ENCODE measurements around the gene CD34.

Gene CD34

GRCh38 chr1:207903053-207903452 lies 7.9 kb downstream of the CD34 start:
- H3K4me3 ChIP-seq (ENCODE audit: low read depth, low read length) = no peak overlapping the region
- DNase-seq (ENCODE audit: low read depth, low spot score) = no peak
- in situ Hi-C loops (cut with HindIII; ENCODE audit: low sequenced_read_pairs) = no loop called here
- TF ChIP-seq CTCF (IDR thresholded peaks at IDR 0.05; ENCODE audit: low read depth, low read length) = no peak

- H3K4me3 ChIP-seq (ENCODE audit: low read depth, low read length) = no peak overlapping the region
- DNase-seq (ENCODE audit: low read depth, low spot score) = no peak
- no peak for TF ChIP-seq CTCF (IDR thresholded peaks at IDR 0.05; ENCODE audit: low read depth, low read length)
- in situ Hi-C loops (cut with HindIII; ENCODE audit: low sequenced_read_pairs) = no loop called here
Observed at GRCh38 chr1:207902566-207902965, 8.4 kb downstream of the CD34 start.

GRCh38 chr1:207901041-207901653 lies 9.8 kb downstream of the CD34 start:
- in situ Hi-C loops (cut with HindIII; ENCODE audit: low sequenced_read_pairs) = no loop called here
- TF ChIP-seq CTCF (IDR thresholded peaks at IDR 0.05; ENCODE audit: low read depth, low read length) = no peak
- DNase-seq (ENCODE audit: low read depth, low spot score) = no peak
- H3K4me3 ChIP-seq (ENCODE audit: low read depth, low read length) = no peak overlapping the region

GRCh38 chr1:207898836-207899235 lies 12.1 kb downstream of the CD34 start:
- TF ChIP-seq CTCF (IDR thresholded peaks at IDR 0.05; ENCODE audit: low read depth, low read length) = no peak
- DNase-seq (ENCODE audit: low read depth, low spot score) = no peak
- no peak overlapping the region for H3K4me3 ChIP-seq (ENCODE audit: low read depth, low read length)
- in situ Hi-C loops (cut with HindIII; ENCODE audit: low sequenced_read_pairs) = no loop called here

- TF ChIP-seq CTCF (IDR thresholded peaks at IDR 0.05; ENCODE audit: low read depth, low read length) = no peak
- no peak overlapping the region for H3K4me3 ChIP-seq (ENCODE audit: low read depth, low read length)
- in situ Hi-C loops (cut with HindIII; ENCODE audit: low sequenced_read_pairs) = no loop called here
- DNase-seq (ENCODE audit: low read depth, low spot score) = no peak
Observed at GRCh38 chr1:207898260-207898659, 12.7 kb downstream of the CD34 start.

GRCh38 chr1:207897188-207897587 lies 13.7 kb downstream of the CD34 start:
- DNase-seq (ENCODE audit: low read depth, low spot score) = peak; percentile 18
- peak; percentile 25 for TF ChIP-seq CTCF (IDR thresholded peaks at IDR 0.05; ENCODE audit: low read depth, low read length)
- in situ Hi-C loops (cut with HindIII; ENCODE audit: low sequenced_read_pairs) = no loop called here
- H3K4me3 ChIP-seq (ENCODE audit: low read depth, low read length) = no peak overlapping the region

- in situ Hi-C loops (cut with HindIII; ENCODE audit: low sequenced_read_pairs) = no loop called here
- no peak for DNase-seq (ENCODE audit: low read depth, low spot score)
- no peak overlapping the region for H3K4me3 ChIP-seq (ENCODE audit: low read depth, low read length)
- TF ChIP-seq CTCF (IDR thresholded peaks at IDR 0.05; ENCODE audit: low read depth, low read length) = no peak
Observed at GRCh38 chr1:207896547-207896946, 14.4 kb downstream of the CD34 start.
